ENCODE results near the gene ADAMTS12.

Gene ADAMTS12

DNA sequence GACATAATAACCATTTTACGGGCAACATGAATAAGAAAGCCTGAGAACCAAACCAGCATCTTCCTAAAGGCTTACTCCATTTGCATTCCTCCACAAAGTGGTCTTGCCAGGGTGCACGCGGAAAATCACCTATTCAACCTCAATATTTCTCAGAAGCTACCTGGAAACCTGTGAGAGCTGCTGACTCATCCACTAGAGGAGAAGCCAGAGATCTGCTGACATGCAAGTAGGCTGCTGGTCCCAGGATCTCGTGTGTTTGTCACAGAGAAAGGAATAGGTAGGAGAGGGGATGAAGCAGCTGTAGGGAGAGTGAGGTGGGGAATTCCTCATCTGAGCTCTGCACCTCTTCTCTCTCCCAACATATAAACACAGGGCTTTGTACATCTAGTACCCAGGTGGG, 138.1 kb downstream of the ADAMTS12 start:
- no peak for DNase-seq

DNA sequence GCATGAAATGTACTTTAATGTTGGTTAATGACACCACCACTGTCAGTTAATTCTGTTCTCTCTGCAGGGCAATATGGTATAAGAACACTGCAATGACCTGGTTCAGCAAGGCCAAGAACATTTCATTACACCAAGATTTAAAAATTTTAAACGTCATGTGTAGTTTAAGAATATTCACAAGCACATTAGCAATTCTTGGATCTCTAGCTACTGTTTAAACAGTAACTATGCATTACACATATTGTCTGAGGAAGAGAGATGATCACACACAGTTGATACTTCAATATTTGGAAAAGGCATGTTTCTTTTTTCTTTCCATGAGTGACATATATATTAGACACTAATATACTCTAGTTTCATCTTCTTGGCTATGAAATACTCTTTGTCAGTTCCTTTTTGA, 143.0 kb downstream of the ADAMTS12 start:
- no peak for DNase-seq

GRCh38 chr5:33745101-33745770, 146.6 kb downstream of the ADAMTS12 start:
- DNase-seq = no peak

GRCh38 chr5:33743099-33743498, 148.7 kb downstream of the ADAMTS12 start:
- DNase-seq = no peak

GRCh38 chr5:33742181-33742580, 149.6 kb downstream of the ADAMTS12 start:
- DNase-seq = no peak

- no peak for DNase-seq
Measured at GRCh38 chr5:33738967-33739366, 152.8 kb downstream of the ADAMTS12 start.

- DNase-seq = no peak
Measured at GRCh38 chr5:33738097-33738496, 153.7 kb downstream of the ADAMTS12 start.

DNA sequence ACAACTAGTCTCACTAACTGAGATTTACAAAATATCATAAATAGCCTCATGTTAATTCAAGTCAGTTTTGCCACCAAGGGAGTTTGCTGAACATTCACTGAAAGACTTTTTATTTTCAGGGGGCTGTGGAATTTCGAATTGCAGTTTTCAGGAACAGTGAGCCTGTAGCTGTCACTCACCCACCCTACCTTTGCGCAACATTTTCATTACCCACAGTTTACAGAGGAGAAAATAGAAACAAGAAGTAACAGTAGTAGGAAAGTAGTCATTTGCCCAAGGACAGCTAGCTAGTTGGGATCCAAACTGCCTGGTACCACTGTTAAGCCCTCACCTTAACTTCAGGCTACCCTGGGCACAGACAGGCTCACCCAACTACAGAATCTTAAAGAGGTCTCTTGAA, 154.1 kb downstream of the ADAMTS12 start:
- DNase-seq = no peak

DNA sequence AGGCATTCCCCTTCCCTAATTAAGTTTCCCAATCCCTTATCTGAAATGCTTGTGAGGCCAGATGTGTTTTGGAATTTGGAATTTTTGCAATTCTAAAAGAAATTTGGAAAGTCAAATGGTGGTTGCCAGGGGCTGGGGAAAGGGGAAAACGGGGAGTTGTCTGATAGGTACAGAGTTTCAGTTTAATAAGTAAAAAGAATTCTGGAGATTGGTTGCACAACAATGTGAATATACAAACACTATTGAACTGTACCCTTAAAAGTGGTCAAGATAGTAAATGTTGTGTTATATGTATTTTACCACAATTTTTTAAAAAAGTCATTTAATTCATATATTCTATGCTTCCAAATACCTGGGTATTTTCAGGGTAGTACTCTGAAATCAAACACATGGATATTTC, 154.5 kb downstream of the ADAMTS12 start:
- no peak for DNase-seq

- no peak for DNase-seq
Measured at GRCh38 chr5:33736510-33736909, 155.3 kb downstream of the ADAMTS12 start.

- no peak for DNase-seq
Measured at GRCh38 chr5:33735072-33735471, 156.7 kb downstream of the ADAMTS12 start.

DNA sequence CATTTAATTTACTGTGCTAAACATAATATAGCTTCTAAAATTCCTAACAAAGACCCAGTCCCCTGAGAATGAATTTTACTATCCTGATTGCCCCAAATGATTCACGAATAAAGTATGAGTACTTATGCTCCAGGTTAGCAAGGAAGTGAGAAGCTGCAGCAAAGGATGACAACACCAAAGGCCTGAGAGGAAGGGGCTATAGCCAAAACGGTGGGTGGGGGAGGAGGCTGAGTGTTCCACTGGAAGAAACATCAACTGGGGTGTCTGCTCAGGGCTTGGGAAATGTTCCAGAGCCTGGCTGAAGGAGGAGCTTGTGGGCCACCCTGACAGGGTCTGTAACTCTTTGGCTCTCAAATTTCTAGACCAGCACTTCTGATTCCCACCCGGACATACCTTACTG, 157.3 kb downstream of the ADAMTS12 start:
- DNase-seq = no peak

GRCh38 chr5:33733225-33733624, 158.6 kb downstream of the ADAMTS12 start:
- DNase-seq = no peak

DNA sequence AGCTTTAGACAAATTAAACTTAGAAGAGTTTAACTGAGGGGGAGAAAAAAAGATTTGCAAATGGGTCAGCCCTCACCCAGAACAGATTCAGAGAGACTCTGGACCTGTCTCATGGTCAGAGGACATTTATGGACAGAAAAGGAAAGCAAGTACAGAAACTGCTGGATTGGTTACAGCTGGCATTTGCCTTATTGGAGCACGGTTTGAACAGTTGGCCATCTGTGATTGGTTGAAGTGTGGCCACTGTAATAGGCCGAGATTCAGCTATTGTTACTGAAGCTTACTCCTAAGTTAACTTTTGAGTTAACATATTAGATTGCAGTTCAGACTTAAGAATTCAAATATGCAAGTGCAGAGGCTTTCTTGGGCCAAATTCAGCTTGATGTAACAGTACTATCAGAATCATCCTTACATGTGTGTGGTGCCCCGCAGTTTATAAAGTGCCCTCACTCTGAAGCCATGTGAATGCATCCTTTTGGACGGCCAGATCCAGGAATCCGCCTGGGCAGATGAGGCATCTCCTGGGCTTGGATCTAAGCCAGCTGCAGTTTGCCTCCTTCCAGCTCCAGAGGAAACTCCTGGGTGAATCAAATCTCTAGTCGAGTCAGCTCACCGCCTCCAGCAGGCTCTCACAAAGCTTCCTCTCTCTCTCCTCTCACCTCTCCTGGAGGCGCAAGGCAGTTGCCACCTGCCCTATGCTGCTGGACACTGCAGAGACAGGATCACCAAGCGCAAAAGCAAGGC, 165.2 kb downstream of the ADAMTS12 start:
- no peak for DNase-seq

- DNase-seq = no peak
Measured at GRCh38 chr5:33725806-33726205, 166.0 kb downstream of the ADAMTS12 start.

DNA sequence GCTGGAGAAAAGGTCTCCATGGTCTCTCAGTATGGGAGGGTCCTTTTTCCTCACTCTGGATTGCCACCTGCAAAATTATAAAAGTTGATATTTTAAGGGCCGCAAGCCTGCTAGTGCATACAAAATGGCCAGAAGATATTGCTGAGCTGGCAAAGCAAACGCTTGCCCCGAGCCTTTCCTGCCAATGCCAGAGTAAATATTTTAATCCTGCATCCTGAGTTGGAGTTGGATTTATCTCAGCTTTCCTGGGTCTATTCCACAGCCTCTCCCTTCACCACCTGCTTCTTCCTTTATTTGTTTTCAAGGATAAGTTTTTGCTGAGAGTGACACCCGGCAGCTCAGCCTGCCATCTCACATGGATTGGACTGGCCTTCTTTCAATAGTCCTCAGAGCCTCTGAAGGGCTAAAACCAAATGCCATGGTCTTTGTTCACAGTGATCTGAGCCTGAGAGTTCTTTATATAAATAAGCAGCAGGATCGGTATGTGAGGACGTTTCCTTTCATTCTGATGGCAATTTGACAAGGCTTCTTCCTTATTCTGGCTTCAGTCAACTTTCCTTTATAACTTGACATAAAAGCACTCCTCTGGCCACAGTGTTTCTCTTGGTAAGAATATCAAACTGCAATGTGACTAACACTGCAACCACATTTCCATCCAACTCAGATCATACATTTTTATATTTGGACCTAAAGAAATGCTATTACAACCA, 170.1 kb downstream of the ADAMTS12 start:
- DNase-seq = no peak

DNA sequence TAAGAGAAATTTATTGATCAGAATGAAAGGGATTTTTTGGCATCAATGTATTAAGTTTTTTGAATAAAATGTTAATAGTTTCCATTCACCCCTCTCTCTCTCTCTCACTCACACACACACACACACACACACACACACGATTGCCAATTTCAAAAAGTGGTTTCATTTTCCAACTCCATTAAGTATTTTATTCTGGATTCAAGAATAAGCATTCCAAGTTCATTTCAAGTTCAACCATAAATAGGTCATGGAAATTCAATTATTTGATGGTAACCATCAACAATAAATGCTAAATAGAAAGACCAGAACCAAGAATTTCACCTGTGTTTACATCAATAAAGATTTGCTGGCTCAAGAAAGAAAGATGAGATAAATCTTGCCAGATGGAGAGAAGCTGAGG, 171.6 kb downstream of the ADAMTS12 start:
- DNase-seq = no peak

GRCh38 chr5:33719769-33720168, 172.0 kb downstream of the ADAMTS12 start:
- no peak for DNase-seq

DNA sequence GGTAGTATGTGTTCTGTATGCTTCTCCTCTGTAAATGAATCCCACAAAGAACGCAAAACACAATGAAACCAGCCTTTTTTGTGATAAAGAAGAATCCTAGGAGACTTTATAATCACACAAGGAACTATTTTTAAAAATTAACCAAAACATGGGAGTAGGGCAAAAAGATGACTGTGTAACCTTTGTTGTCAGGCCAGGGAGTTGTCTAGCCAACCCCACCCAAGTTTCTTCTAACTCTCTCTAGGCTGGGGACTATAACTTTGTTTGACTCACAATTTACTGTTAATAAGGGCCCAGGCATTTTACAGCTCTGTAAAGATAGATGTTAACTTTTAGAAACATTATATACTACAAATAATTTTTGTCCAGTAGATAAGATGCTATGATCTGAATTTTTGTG, 176.1 kb downstream of the ADAMTS12 start:
- DNase-seq = no peak

DNA sequence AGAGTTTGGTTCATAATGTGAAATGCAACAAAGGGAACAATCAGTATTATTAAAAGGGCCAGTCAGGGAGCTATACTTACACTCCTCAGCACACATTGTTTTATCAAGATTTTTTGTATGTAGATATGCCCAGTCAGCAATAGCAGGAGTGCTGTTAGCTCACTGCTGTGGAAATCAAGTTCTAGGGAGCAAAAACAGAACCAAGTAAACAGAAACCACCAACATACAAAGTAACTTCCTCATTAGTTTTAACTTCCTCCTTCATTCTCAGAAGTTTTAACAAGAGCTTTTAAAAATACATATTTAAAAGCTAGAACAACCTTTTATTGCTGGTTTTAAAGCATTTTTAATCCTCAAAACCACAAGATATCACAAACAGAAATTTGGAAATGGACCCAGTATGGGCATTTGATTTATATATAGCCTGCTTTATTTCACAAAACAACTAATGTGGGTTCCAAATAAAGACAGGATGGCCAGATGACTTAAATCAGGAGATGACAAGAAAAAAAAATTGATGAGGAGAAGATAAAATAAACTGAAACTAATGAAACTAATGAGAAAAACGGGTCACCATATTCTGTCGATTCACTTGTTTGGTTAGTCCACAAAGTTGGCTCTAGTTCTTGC, 178.5 kb downstream of the ADAMTS12 start:
- peak; percentile 3 for DNase-seq

DNA sequence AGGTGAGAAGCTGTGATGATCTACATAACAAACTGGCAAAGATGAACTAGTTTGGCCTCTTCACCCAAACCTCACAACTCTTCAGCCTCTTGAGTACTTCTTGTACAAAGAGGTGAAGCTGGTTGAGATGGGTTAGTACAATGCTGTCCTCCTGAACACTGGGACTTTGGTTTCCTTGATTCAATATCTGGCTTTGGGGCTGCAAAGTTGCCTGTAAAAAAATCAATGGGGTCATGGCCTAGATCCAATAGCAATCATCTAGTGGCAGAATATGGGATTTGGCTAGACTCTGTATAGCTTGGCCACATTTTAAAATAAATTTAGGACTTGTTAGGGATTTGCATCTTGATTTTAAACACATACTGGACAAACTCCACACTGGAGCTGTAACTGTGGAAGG, 179.1 kb downstream of the ADAMTS12 start:
- DNase-seq = no peak

GRCh38 chr5:33711094-33711679, 180.6 kb downstream of the ADAMTS12 start:
- DNase-seq = no peak

- no peak for DNase-seq
Measured at GRCh38 chr5:33702867-33703266, 188.9 kb downstream of the ADAMTS12 start.

All from suppressor macrophage treated with lipopolysaccharide for 4 hours (primary cell).